T-helper 2 cell (primary cell): ENCODE measurements around the gene PDE9A.
"Not testable (repeated sequence)": the region's sequence is repeated elsewhere in the genome, so short reads cannot be mapped to it uniquely, and the experiment has no call there.

Experiments used
- DNase-seq, 5 experiments: peaks; one replicate each; pipeline versions ENCODE4 v3.0.0 to v3.0.0-alpha.2; 2012 to 2022

PDE9A gene

DNA sequence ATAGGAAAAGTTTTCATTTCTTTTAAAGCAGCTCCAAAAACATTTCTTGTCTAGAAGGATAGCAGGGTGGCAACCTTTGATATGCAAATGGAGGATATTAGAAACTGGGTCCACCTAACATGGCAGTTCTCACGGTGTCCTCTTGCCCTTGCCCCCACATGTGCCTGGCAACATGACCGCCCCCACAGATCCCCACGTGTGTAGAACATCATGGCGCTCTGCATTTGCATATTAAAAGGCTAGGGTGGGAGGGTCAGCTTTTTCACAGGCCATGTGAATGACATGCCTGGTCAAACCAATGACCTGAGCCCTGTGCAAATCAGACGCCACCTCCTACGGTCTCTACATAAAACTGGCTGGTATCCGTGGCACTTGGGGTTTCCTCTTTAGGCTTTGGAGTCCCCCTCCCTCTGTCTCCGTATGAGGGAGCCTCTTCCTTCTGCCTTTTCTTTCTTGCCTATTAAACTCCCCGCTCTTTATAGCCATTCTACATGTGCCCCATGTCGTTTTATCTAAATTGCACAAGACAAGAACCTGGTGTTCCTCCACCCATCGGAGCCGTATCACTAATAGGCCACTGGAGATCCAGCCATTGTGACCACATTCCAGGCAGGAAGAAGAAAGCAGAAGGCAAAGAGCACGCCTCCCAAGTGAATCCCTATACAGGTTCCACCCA is 154.7 kb downstream of the PDE9A start:
- DNase-seq, result no peak

DNA sequence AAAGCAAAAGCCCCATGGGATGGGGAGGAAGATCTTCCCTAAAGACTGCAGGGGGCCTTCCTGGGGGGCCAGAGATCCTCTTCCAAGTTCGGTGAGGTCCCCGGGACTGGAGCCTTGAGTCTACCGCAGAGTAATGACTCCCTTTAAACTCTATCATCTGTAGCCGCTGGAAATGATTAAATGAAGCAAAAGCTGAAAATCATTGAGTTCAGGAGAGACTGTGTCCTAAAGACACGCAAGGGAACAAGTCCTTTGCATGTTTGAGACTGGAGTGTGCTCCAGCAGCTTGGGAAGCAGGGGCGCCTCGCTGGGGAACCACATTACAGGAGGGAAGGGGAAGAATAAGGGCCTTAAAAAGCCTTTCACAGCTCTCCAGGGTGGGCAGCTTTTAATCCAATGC is 155.8 kb downstream of the PDE9A start:
- DNase-seq, result no peak

DNA sequence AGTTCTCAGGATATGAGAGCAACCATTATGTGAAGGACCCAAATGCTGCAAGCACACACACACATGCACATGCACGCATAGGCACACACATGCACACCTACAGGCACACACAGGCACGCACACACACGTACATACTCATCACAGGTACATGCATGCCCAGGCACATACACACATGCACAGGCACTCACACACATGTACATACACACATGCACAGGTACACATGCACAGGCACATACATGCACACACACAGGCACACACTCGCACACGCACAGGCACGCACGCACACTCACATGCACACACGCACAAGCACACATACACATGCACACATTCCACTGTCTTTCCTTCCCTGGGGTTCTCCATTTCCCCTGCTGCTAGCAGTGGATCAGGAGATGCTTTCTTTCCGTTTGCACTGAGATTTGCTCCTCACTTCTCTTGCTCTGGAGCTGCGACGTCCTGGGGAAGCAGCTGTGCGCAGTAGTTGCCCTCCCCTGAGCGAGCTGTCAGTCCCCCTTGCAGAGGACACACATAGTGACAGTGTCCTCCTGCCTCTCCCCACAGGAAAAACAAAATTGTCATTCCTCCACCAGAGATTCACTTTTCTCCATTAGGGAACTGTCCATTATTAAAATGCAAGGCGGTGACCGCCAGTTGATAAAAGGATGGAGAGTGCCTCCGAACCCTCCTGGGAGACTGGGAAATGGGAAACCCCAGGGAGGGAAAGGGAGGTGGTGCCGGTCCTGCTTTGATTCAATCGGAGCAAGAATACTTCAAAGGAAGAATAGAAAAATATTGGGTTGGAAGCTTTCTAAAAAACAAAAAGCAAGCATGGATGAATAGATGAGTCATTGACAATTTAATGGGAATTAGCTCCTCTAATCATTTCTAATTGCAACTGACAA is 156.4 kb downstream of the PDE9A start:
- no peak for DNase-seq

DNA sequence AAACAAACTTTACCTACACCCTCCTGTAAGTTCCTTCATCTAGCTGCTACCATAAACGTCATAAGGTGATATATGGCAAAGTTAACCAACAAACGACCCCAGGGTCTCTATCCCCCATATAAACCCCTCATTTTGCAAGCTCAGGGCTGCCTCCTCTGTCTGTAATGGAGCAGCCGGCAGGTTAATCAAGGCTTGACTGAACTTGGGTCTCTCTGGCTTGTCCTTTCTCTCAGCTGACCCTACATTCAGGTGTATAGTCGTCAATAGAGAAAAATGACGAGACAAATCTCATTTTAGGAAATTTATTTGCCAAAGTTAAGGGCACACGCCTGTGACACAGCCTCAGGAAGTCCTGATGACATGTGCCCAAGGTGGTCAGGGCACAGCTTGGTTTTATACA is 158.5 kb downstream of the PDE9A start:
- no peak for DNase-seq

DNA sequence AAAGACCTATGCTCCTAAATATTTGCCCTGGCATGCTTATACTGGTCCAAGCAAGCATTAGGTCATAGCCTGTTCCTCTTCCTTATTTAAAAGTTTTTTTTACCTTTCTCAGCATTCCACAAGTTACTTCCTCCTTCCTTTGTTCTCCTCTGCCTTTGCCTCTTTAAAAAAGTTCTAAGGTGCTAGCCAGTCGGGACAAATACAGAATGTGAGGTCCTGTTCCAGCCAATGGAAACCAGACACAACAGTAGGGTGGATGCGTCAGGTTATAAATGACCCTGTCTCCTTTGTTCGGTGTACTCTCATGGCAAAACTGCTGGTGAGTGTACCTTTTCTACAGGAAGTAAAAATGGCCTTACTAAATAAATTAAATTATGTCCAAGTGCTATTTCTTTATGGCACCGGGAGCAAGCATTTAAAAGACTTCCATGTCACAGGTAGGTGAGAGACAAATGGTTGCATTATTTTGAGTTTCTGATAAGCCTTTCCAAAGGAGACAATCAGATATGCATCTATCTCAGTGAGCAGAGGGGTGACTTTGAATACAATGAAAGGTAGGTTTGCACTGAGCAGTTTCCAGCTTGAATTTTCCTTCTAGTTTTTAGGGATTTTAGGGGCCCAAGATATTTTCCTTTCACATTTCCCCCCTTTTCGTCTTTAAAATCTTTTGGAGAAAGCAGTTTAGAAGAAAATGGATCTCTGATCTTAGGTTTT is 159.3 kb downstream of the PDE9A start:
- not testable (repeated sequence) for DNase-seq

DNA sequence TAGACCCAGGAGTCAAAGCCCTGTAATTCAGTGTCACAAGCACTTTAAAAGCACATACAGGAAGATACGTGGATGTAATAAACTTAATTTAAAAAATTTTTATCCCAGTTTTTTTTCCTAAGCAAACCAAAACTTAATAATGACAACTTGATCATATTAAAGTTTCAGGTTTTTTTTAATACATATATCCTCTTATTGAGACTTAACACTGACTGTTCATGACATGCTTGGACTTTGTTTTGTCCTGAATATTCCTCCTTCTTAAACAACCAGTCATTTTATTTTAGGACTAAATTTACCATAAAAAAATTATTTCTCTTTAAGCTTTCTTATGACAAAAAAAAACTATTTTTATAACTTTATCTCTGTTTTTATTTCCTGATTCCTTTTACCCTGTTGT is 161.8 kb downstream of the PDE9A start:
- no peak for DNase-seq

DNA sequence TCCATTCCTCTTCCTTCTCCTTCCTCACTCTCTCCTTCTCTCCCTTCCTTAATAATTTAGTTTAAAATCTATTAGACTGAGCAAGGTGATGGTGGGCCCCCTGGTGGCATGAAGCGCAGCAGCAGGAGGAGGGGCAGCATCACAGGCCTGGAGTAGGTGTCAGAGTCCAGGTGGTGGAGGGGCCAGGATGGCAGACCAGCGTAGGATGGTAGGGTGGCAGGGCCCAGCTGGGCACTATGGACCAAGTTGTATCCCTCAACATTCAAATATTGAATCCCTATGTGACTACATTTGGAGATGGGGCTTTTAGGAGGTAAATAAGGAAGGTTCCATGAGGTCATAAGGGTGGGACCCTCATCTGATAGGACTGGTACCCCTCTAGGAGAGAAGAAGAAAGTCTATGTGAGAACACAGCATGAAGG is 164.9 kb downstream of the PDE9A start:
- peak in 4 of 5 experiments; percentile 28 to 59 (median 47) for DNase-seq

DNA sequence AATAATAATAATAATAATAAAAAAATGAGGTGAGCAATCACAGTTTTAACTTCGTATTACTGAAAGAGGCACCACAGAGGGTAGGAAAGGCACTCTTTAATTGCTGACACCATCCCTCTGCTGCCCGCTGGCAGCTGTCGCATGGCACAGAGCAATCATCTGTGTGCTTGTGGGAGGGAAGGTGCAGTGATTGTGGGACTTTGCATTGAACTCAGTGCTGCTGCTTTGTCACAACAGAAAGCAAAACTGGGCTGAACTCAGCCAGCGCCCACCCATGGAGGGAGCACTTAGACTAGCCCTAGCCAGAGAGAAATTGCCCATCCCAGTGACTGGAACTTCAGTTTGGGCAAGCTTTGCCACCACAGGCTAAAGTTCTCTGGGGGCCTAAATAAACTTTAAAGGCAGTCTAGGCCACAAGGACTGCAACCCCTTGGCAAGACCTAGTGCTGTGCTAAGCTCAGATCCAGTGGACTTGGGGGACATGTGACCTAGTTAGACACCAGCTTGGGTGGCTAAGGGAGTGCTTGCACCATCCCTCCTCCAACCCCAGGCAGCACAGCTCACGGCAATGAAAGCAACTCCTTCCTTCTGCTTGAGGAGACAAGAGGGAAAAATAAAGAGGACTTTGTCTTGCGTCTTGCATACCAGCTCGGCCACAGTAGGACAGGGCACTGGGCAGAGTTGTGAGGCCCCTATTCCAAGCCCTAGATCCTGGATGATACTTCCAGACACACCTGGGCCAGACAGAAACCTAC is 166.6 kb downstream of the PDE9A start:
- DNase-seq, result no peak

DNA sequence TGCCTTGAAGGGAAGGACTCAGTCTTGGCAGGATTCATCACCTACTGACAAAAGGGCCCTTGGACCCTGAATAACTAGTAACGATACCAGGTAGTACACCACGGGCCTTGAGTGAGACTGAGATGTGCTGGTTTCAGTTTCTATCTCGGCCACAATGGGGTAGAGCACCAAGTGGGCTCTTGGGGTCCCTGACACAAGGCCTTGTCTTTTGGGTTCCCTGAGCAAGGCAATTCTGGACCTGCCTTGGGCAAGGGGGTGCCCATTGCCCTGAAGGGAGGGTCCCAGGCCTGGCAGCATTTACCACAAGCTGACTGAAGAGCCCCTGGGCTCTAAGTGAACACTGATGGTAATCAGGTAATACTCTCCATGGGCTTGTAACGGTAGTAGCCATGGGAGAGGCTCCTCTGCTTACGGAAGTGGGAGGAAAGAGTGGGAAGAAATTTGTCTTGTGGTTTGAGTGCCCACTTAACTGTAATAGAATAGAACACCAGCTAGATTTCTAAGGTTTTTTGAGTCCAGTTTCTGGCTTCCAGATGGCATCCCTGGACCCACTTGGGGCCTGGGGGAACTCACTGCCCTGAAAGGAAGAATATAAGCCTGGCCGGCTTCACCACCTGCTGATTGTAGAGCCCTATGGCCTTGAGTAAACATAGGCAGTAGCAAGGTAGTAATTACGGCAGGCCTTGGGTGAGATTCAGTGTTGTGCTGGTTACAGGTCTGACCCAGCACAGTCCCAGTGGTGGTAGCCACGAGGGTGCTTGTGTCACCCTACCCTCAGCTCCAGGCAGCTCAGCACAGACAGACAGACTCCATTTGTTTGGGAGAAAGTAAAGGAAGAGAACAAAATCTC is 167.4 kb downstream of the PDE9A start:
- DNase-seq, result no peak
